ENCODE results near the gene PRPF31.

DNA sequence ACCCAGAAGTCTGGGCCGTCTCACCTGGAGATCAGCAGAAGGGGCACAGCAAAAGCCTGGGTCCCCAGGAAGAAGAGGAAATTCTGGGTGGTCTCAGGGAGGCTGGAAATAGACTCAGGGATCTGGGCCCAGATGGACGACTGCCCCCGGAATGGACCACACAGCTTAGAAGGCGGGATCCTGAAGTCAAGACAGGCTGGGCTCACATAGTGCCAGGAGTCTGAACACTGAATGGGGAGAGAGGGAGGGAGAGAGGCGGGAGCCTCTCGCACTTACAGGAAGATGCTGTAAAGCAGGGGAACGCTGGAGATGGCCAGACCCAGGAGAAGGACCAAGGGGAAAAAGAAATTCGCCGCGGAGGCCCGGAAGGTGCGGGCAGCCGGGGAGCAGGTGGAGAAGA lies 45.3 kb downstream of the PRPF31 start:
- TF ChIP-seq, protein P1, sequence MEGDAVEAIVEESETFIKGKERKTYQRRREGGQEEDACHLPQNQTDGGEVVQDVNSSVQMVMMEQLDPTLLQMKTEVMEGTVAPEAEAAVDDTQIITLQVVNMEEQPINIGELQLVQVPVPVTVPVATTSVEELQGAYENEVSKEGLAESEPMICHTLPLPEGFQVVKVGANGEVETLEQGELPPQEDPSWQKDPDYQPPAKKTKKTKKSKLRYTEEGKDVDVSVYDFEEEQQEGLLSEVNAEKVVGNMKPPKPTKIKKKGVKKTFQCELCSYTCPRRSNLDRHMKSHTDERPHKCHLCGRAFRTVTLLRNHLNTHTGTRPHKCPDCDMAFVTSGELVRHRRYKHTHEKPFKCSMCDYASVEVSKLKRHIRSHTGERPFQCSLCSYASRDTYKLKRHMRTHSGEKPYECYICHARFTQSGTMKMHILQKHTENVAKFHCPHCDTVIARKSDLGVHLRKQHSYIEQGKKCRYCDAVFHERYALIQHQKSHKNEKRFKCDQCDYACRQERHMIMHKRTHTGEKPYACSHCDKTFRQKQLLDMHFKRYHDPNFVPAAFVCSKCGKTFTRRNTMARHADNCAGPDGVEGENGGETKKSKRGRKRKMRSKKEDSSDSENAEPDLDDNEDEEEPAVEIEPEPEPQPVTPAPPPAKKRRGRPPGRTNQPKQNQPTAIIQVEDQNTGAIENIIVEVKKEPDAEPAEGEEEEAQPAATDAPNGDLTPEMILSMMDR (IDR thresholded peaks at IDR 0.05), result no peak
- no peak for TF ChIP-seq POLR2A (IDR thresholded peaks at IDR 0.05)
